Amniotic epithelial cell (primary cell): ENCODE results near the gene SUPT20H.

Source experiments
- DNase-seq: peaks from one replicate; pipeline ENCODE4 v3.0.0-alpha.2; 2010; ENCODE audit warnings: low read depth

SUPT20H gene

GRCh38 chr13:37058910-37059847 is at the start of gene SUPT20H:
SUPT20H (minus strand) TSS chr13:37059688; CDS start chr13:37051490, 8,198 bp downstream.
- peak; percentile 86 for DNase-seq

GRCh38 chr13:37109051-37109678 is 49.7 kb upstream of the SUPT20H start:
- peak; percentile 54 for DNase-seq

GRCh38 chr13:37107868-37108267 is 48.4 kb upstream of the SUPT20H start:
- no peak for DNase-seq

GRCh38 chr13:37107456-37107855 is 48.0 kb upstream of the SUPT20H start:
- DNase-seq, result peak; percentile 40

- peak; percentile 31 for DNase-seq
Observed at GRCh38 chr13:37106642-37107041, 47.2 kb upstream of the SUPT20H start.

- no peak for DNase-seq
Observed at GRCh38 chr13:37105251-37105714, 45.8 kb upstream of the SUPT20H start, which contains the start of gene CSNK1A1L. CSNK1A1L (minus strand) TSS chr13:37105664; CDS start chr13:37105256, 408 bp downstream.

GRCh38 chr13:37102896-37103295 is 43.4 kb upstream of the SUPT20H start:
- DNase-seq, result no peak

GRCh38 chr13:37101201-37101600 is 41.7 kb upstream of the SUPT20H start:
- no peak for DNase-seq

- DNase-seq, result no peak
Observed at GRCh38 chr13:37100731-37101130, 41.2 kb upstream of the SUPT20H start.

- peak; percentile 52 for DNase-seq
Observed at GRCh38 chr13:37097076-37097475, 37.6 kb upstream of the SUPT20H start.

- no peak for DNase-seq
Observed at GRCh38 chr13:37094840-37095239, 35.4 kb upstream of the SUPT20H start.

GRCh38 chr13:37094099-37094498 is 34.6 kb upstream of the SUPT20H start:
- no peak for DNase-seq

- DNase-seq, result no peak
Observed at GRCh38 chr13:37091835-37092234, 32.3 kb upstream of the SUPT20H start.

GRCh38 chr13:37090912-37091311 is 31.4 kb upstream of the SUPT20H start:
- DNase-seq, result no peak

GRCh38 chr13:37089495-37089894 is 30.0 kb upstream of the SUPT20H start:
- no peak for DNase-seq

GRCh38 chr13:37087486-37087885 is 28.0 kb upstream of the SUPT20H start:
- no peak for DNase-seq

GRCh38 chr13:37085606-37086005 is 26.1 kb upstream of the SUPT20H start:
- DNase-seq, result no peak

GRCh38 chr13:37076818-37077217 is 17.3 kb upstream of the SUPT20H start:
- DNase-seq, result no peak

- DNase-seq, result no peak
Observed at GRCh38 chr13:37075164-37075563, 15.7 kb upstream of the SUPT20H start.

GRCh38 chr13:37074703-37075102 is 15.2 kb upstream of the SUPT20H start:
- peak; percentile 53 for DNase-seq

- no peak for DNase-seq
Observed at GRCh38 chr13:37072024-37072423, 12.5 kb upstream of the SUPT20H start.

GRCh38 chr13:37070956-37071355 is 11.5 kb upstream of the SUPT20H start:
- DNase-seq, result no peak

- no peak for DNase-seq
Observed at GRCh38 chr13:37070145-37070695, 10.7 kb upstream of the SUPT20H start.
